ENCODE results near the gene H6PD. TPM values are rescaled to one million over a fixed set of nuclear protein-coding genes. Genes with fewer than 3 reads are reported as not detected.

H6PD gene
- total and polyA plus RNA-seq, 4 donors: 28.9 to 134 (median 56.8) TPM

DNA sequence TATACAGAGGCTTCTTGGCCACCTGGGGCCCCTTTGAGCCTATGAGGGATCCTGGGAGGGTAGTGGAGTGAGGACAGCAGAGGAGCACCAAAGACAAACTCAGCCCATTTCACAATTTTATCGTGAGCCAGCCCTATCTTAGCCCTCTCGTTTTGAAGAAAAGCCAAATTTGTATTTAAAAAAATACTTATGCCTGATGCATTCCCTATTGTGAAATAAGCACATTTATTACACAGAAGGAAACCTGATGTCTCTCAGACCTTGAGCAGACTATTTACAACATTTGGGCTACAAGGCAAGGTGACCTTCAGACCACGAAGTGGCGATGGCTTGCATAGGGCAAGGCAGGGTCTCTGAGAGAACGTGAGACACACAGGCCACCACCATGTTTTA, 41.3 kb upstream of the H6PD start:
- Histone ChIP-seq H3K9me3 (ENCODE audit: control insufficient read depth in 4 of 4, low read length in 3 of 4) (no peaks in the 10 kb centered on the region), H3K4me1 (ENCODE audit: control insufficient read depth in 4 of 4, insufficient read depth in 4 of 4, low read length in 3 of 4) (peaks cover 0 to 7% (median 0%) of the 10 kb centered on the region in 4 donors), H3K36me3 (ENCODE audit: control insufficient read depth in 4 of 4, insufficient read depth in 3 of 4, low read depth in 1 of 4, low read length in 3 of 4) (no peaks in the 10 kb centered on the region), H3K27ac (ENCODE audit: low read depth in 1 of 2, low read length in 2 of 2) (no peak overlapping the region), H3K9ac (ENCODE audit: low read depth in 1 of 2, low read length in 2 of 2) (no peak overlapping the region), H3K4me3 (ENCODE audit: low read depth in 1 of 3, low read length in 3 of 3) (no peak overlapping the region), H3K27me3 (ENCODE audit: control insufficient read depth in 4 of 4, insufficient read depth in 4 of 4, low read length in 3 of 4) (peaks cover 0 to 3% (median under 1%) of the 10 kb centered on the region in 4 donors)
- TF ChIP-seq HNF4G (IDR thresholded peaks at IDR 0.05): no peak
- TF ChIP-seq RAD21 (IDR thresholded peaks at IDR 0.05): no peak
- no peak for TF ChIP-seq EGR1 (IDR thresholded peaks at IDR 0.05; ENCODE audit: low read depth in 2 of 2)
- TF ChIP-seq TAF1 (conservative IDR thresholded peaks at IDR 0.05): no peak
- TF ChIP-seq FOXA2 (IDR thresholded peaks at IDR 0.05): no peak
- TF ChIP-seq, protein P1, sequence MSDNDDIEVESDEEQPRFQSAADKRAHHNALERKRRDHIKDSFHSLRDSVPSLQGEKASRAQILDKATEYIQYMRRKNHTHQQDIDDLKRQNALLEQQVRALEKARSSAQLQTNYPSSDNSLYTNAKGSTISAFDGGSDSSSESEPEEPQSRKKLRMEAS (IDR thresholded peaks at IDR 0.05): no peak
- TF ChIP-seq, protein P2, sequence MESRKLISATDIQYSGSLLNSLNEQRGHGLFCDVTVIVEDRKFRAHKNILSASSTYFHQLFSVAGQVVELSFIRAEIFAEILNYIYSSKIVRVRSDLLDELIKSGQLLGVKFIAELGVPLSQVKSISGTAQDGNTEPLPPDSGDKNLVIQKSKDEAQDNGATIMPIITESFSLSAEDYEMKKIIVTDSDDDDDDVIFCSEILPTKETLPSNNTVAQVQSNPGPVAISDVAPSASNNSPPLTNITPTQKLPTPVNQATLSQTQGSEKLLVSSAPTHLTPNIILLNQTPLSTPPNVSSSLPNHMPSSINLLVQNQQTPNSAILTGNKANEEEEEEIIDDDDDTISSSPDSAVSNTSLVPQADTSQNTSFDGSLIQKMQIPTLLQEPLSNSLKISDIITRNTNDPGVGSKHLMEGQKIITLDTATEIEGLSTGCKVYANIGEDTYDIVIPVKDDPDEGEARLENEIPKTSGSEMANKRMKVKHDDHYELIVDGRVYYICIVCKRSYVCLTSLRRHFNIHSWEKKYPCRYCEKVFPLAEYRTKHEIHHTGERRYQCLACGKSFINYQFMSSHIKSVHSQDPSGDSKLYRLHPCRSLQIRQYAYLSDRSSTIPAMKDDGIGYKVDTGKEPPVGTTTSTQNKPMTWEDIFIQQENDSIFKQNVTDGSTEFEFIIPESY (IDR thresholded peaks at IDR 0.05): no peak
- no peak for TF ChIP-seq YY1 (IDR thresholded peaks at IDR 0.05)
- no peak for TF ChIP-seq RXRA (IDR thresholded peaks at IDR 0.05)
- TF ChIP-seq SP1 (IDR thresholded peaks at IDR 0.05): no peak
- no peak for TF ChIP-seq NR2F2 (IDR thresholded peaks at IDR 0.05)
- no peak for TF ChIP-seq GABPA (IDR thresholded peaks at IDR 0.05 in 1 of 2, conservative IDR thresholded peaks at IDR 0.05 in 1 of 2)
- TF ChIP-seq FOXA1 (IDR thresholded peaks at IDR 0.05): no peak
- WGBS: 54% methylated on average over 5 of the region's 5 CpGs
- DNase-seq (ENCODE audit: low spot score): no peak

GRCh38 chr1:9194024-9194423, 40.5 kb upstream of the H6PD start:
- Histone ChIP-seq H3K9ac (ENCODE audit: low read depth in 1 of 2, low read length in 2 of 2) (no peak overlapping the region), H3K36me3 (ENCODE audit: control insufficient read depth in 4 of 4, insufficient read depth in 3 of 4, low read depth in 1 of 4, low read length in 3 of 4) (no peaks in the 10 kb centered on the region), H3K4me1 (ENCODE audit: control insufficient read depth in 4 of 4, insufficient read depth in 4 of 4, low read length in 3 of 4) (peaks cover 0 to 10% (median 1%) of the 10 kb centered on the region in 4 donors), H3K27ac (ENCODE audit: low read depth in 1 of 2, low read length in 2 of 2) (no peak overlapping the region), H3K9me3 (ENCODE audit: control insufficient read depth in 4 of 4, low read length in 3 of 4) (no peaks in the 10 kb centered on the region), H3K4me3 (ENCODE audit: low read depth in 1 of 3, low read length in 3 of 3) (no peak overlapping the region), H3K27me3 (ENCODE audit: control insufficient read depth in 4 of 4, insufficient read depth in 4 of 4, low read length in 3 of 4) (peaks cover 2 to 7% (median 3%) of the 10 kb centered on the region in 4 donors)
- peak; percentile 77 for TF ChIP-seq ATF3 (IDR thresholded peaks at IDR 0.05)
- peak; percentile 85 to 92 for TF ChIP-seq JUND (IDR thresholded peaks at IDR 0.05)
- TF ChIP-seq SP1 (IDR thresholded peaks at IDR 0.05): peak; percentile 44
- no peak for TF ChIP-seq GABPA (IDR thresholded peaks at IDR 0.05 in 1 of 2, conservative IDR thresholded peaks at IDR 0.05 in 1 of 2)
- TF ChIP-seq FOXA1 (IDR thresholded peaks at IDR 0.05): peak; percentile 88
- TF ChIP-seq, protein P1 (IDR thresholded peaks at IDR 0.05): no peak
- no peak for TF ChIP-seq EGR1 (IDR thresholded peaks at IDR 0.05; ENCODE audit: low read depth in 2 of 2)
- TF ChIP-seq HNF4G (IDR thresholded peaks at IDR 0.05): no peak
- TF ChIP-seq NR2F2 (IDR thresholded peaks at IDR 0.05): no peak
- TF ChIP-seq RAD21 (IDR thresholded peaks at IDR 0.05): peak; percentile 20 to 24
- TF ChIP-seq, protein P2 (IDR thresholded peaks at IDR 0.05): no peak
- TF ChIP-seq, protein P3, sequence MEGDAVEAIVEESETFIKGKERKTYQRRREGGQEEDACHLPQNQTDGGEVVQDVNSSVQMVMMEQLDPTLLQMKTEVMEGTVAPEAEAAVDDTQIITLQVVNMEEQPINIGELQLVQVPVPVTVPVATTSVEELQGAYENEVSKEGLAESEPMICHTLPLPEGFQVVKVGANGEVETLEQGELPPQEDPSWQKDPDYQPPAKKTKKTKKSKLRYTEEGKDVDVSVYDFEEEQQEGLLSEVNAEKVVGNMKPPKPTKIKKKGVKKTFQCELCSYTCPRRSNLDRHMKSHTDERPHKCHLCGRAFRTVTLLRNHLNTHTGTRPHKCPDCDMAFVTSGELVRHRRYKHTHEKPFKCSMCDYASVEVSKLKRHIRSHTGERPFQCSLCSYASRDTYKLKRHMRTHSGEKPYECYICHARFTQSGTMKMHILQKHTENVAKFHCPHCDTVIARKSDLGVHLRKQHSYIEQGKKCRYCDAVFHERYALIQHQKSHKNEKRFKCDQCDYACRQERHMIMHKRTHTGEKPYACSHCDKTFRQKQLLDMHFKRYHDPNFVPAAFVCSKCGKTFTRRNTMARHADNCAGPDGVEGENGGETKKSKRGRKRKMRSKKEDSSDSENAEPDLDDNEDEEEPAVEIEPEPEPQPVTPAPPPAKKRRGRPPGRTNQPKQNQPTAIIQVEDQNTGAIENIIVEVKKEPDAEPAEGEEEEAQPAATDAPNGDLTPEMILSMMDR (IDR thresholded peaks at IDR 0.05; ENCODE audit: low read depth, low read length, missing input control): no peak
- TF ChIP-seq REST (IDR thresholded peaks at IDR 0.05): no peak
- TF ChIP-seq FOXA2 (IDR thresholded peaks at IDR 0.05): peak; percentile 94
- TF ChIP-seq TAF1 (conservative IDR thresholded peaks at IDR 0.05): no peak
- TF ChIP-seq HNF4A (conservative IDR thresholded peaks at IDR 0.05): peak; percentile 51 to 57
- peak in 1 of 2 donors; percentile 56 for TF ChIP-seq RXRA (IDR thresholded peaks at IDR 0.05)
- peak; percentile 37 for TF ChIP-seq YY1 (IDR thresholded peaks at IDR 0.05)
- no peak for DNase-seq (ENCODE audit: low spot score)
- WGBS: 53% methylated on average over 4 of the region's 4 CpGs

All from liver (tissue), 9 donors.